ENCODE results near the gene CLEC1A.

CLEC1A gene

GRCh38 chr12:10101042-10101579, 2.3 kb upstream of the CLEC1A start:
- no peak for DNase-seq

- no peak for DNase-seq
Measured at GRCh38 chr12:10097521-10097920, 1.3 kb downstream of the CLEC1A start.

- DNase-seq: no peak
Measured at GRCh38 chr12:10095971-10096370, 2.8 kb downstream of the CLEC1A start.

GRCh38 chr12:10094646-10095395, 4.0 kb downstream of the CLEC1A start:
- DNase-seq: no peak

GRCh38 chr12:10088955-10089900, 9.6 kb downstream of the CLEC1A start:
- no peak for DNase-seq

- DNase-seq: no peak
Measured at GRCh38 chr12:10088031-10088430, 10.8 kb downstream of the CLEC1A start.

GRCh38 chr12:10086387-10086786, 12.4 kb downstream of the CLEC1A start:
- no peak for DNase-seq

- DNase-seq: no peak
Measured at GRCh38 chr12:10084733-10085132, 14.1 kb downstream of the CLEC1A start.

GRCh38 chr12:10082117-10082874, 16.5 kb downstream of the CLEC1A start:
- DNase-seq: no peak

- DNase-seq: no peak
Measured at GRCh38 chr12:10075451-10075850, 23.3 kb downstream of the CLEC1A start.

- no peak for DNase-seq
Measured at GRCh38 chr12:10073261-10073660, 25.5 kb downstream of the CLEC1A start.

GRCh38 chr12:10072131-10072530, 26.7 kb downstream of the CLEC1A start:
- no peak for DNase-seq

GRCh38 chr12:10070380-10070779, 28.4 kb downstream of the CLEC1A start:
- DNase-seq: no peak

GRCh38 chr12:10069976-10070375, 28.8 kb downstream of the CLEC1A start:
- DNase-seq: no peak

GRCh38 chr12:10069099-10069498, 29.7 kb downstream of the CLEC1A start:
- DNase-seq: no peak

GRCh38 chr12:10068644-10069043, 30.1 kb downstream of the CLEC1A start:
- no peak for DNase-seq

GRCh38 chr12:10067942-10068341, 30.8 kb downstream of the CLEC1A start:
- DNase-seq: no peak

- no peak for DNase-seq
Measured at GRCh38 chr12:10067264-10067663, 31.5 kb downstream of the CLEC1A start.

- DNase-seq: no peak
Measured at GRCh38 chr12:10065241-10065640, 33.5 kb downstream of the CLEC1A start.

GRCh38 chr12:10058387-10058786, 40.4 kb downstream of the CLEC1A start:
- DNase-seq: no peak

GRCh38 chr12:10052193-10052913, 46.4 kb downstream of the CLEC1A start:
- no peak for DNase-seq

GRCh38 chr12:10048526-10048925, 50.3 kb downstream of the CLEC1A start:
- no peak for DNase-seq
